ENCODE data around the gene BICRAL. TPM values are rescaled to one million over a fixed set of nuclear protein-coding genes. Genes with fewer than 3 reads are reported as not detected.
"Not testable (repeated sequence)": the region's sequence is repeated elsewhere in the genome, so short reads cannot be mapped to it uniquely, and the experiment has no call there.

The BICRAL gene
- total RNA-seq, 1 donor from 2014 or later, result 23.2 TPM

DNA sequence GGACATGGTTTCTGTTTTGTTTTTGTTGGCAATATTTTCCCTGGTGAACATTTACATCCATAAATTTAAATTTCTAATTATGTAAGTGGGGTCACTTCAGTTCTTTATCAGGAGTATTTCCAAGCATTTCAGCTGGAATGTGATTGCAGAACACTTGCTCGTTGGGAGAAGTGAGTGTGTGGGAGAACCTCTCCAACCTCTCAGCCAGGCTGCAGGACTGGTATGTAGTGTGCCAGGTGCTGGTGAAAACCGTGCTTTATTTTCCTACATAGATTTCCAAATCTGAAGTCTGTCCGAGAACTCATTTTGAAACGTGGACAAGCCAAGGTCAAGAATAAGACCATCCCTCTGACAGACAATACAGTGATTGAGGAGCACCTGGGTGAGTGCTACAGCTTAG, 103.8 kb downstream of the BICRAL start:
- no peak for FAIRE-seq

DNA sequence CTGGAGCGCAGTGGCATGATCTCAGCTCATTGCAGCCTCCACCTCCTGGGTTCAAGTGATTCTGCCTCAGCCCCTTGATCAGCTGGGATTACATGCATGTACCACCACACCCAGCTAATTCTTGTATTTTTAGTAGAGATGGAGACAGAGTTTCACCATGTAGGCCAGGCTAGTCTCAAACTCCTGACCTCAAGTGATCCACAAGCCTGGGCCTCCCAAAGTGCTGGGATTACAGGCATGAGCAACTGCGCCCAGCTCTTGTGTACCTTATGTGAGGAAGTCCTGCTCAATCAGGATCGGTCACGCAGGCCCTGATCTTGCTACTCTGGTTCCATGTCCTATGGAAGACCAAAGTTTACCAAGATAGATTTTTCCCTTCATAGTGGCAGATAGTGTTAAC, 106.3 kb downstream of the BICRAL start:
- FAIRE-seq; DNase-seq (ENCODE audit: low spot score in 2 of 2): not testable (repeated sequence)

More for the DNA sequence above, 103.8 kb downstream of the BICRAL start:
- DNase-seq (ENCODE audit: low spot score in 2 of 2), result no peak

DNA sequence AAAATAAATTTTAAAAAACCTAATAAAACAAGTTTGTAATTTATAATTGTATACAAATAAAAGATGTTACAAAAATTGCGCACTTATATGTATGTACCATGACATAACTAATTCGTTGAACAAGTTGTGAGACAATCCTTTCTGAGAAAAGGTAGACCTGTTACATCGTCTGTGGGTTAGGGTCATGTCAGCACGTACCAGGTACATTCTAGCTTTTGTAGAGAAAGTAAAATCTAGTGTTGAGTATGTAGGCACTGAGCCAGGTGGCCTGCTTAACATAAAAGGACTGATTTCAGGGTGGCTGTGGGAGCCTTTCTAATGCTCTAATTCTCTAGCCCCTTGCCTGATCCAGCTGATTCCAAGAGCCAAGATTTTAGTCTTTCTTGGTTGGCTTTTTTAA, 108.0 kb downstream of the BICRAL start:
- no peak for FAIRE-seq
- DNase-seq (ENCODE audit: low spot score in 2 of 2), result no peak

DNA sequence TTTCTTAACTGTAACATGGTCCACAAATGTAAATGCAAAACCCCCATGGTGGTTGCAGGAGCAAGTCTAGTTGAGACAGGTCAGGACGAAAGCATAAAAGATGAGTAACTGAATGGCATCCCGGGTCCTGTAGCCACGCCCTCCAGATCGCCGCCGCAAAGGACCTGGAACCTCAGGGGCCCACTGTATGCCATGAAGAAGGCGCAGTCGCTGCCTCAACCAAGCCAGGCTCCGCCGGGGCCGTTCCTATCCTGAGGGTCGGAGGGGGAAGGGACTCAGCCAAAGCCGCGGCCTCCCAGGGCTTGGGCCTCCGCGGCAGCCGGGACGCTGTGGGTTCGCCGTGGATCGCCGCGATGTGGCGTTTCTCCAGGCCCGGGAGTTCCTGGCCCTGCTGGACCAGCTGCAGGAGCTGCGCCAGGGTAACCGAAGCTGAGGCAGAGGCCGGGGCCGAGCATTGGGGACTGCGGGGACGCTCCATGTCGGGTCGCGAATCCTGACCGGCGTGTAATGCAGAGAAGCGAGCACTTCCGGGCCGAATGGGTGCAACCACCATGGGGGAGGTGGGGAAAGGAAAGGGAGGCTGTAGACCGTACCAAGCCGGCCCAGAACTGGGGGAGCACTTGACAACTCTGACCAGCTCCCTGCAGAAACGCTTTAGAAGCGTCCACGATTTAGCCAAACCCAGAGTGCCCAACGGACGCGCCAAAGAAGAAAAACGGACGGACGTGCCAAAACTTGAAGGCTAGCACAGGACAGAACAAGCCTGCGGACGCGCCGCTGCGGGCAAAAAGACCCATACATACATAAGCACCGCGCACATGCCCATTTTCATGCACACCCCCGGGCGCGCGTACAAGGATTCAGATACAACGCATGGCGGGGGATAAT, 108.7 kb downstream of the BICRAL start:
- FAIRE-seq (no peak), DNase-seq (ENCODE audit: low spot score in 2 of 2) (peak; percentile 80 to 91)

DNA sequence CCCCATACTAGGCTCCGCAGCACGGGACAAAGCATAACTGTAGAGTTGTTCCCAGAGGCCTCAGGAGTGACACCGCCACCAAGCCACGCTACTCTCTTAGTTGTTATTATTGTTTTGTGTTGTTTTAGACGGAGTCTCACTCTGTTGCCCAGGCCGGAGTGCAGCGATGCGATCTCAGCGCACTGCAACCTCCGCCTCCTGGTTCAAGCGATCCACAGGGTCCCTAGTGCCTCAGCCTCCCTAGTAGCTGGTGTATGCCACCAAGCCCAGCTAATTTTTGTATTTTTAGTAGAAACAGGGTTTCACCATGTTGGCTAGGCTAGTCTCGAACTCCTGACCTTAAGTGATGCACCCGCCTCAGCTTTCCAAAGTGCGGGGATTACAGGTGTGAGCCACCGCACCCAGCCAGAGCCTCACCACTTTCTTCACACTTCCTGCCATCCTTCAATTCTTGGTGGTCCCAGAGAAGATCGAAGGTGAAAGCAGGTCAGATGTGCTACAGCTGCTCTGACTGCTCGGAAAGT, 109.4 kb downstream of the BICRAL start:
- DNase-seq (ENCODE audit: low spot score in 2 of 2), result no peak
- FAIRE-seq, result no peak

DNA sequence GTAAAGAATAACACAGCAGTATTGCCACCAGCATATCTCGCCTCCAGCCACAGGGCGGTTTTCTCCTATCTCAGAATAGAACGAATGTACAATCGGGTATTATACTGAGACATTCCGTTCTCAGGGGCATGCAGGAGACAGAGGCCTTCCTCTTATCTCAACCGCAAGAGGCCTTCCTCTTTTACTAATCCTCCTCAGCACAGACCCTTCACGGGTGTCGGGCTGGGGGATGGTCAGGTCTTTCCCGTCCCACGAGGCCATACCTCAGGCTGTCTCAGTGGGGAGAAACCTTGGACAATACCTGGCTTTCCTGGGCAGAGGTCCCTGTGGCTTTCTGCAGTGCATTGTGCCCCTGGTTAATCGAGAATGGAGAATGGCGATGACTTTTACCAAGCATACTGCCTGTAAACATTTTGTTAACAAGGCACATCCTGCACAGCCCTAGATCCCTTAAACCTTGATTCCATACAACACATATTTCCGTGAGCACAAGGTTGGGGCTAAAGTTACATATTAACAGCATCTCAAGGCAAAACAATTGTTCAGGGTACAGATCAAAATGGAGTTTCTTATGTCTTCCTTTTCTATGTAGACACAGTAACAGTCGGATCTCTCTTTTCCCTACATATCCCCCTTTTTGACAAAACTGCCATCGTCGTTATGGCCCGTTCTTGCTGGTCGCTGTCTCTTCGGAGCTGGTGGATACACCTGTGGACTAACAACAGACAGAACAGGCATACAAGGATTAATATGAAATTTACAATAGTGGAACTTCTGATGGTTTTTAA, 112.4 kb downstream of the BICRAL start:
- DNase-seq (ENCODE audit: low spot score in 2 of 2); FAIRE-seq: not testable (repeated sequence)

DNA sequence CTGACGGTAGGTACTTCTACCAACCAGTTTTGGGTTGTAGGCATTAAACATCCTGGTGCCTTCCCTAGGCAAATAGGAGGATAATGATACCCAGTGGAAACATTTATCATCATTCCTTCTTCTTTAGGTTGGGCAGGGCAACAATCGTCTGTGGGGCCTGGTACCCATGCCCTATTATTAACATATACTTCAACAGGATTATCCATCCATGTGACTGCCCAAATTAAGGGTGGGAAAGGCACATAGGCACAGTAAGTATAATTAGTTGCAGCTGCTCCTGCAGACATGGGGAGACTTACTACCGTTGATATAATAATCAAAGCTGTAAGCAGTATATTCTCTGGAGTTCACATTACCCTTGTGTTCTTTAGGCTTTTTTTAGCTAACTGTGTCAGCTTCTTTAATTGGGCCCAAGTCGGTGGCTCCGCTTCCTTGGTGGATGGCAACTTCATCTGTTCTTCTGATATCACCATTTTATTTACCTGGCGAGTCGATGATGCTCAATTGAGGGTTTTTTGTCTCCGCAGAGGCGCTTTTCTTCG, 114.4 kb downstream of the BICRAL start:
- DNase-seq (ENCODE audit: low spot score in 2 of 2) (no peak), FAIRE-seq (no peak)

DNA sequence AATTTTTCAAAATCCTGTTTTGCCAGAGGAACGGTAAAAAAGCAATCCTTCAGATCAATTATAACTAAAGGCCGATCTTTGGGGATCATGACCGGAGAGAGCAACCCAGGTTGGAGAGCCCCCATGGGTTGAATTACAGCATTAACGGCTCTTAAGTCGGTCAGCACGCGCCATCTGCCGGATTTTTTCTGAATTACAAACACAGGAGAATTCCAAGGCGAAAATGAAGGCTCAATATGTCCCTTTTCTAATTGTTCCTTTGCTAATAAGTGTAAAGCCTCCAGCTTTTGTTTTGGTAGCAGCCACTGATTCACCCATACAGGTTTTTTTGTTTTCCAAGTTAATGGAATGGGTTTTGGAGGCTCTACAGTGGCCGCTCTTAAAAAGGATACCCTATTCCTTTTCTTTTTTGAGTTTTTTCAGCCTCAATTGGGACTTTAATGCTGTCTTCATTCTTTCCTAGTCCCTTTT, 117.1 kb downstream of the BICRAL start:
- DNase-seq (ENCODE audit: low spot score in 2 of 2), result no peak
- no peak for FAIRE-seq

DNA sequence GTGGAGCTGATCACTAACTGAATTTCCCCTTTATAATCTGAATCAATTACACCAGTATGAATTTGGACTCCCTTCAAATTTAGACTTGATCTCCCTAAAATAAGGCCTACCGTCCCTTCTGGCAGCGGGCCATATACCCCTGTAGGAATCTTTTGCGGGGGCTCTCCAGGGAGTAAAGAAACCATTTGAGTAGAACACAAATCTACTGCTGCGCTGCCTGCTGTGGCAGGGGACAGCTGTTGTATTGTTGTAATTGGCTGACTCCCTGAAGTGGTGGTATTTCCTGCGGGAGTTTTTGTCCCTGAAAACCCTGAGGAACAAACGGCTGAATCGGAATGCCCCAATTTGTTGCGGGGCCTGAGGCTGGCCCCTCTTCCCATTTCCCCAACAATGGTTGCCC, 118.0 kb downstream of the BICRAL start:
- DNase-seq (ENCODE audit: low spot score in 2 of 2) (no peak), FAIRE-seq (no peak)

DNA sequence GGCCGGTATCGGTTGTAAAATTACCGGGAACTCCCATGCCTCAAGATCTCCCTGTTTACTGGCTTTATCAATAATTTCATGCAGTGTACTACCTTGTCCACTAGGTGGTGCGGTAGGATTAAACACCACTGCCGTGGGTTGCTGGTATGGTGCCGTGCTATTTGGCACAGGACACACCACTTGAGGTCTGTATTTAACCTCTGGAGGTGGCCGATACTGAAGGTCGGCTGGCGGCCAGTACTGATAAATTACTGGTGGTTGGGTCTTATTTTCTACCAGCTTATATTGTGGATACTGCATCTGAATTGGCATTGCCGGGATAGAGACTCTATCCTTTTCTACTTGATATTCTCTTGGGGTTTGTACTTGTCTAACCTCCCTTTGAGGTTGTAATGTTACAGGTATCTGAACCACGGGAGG, 119.7 kb downstream of the BICRAL start:
- no peak for FAIRE-seq

DNA sequence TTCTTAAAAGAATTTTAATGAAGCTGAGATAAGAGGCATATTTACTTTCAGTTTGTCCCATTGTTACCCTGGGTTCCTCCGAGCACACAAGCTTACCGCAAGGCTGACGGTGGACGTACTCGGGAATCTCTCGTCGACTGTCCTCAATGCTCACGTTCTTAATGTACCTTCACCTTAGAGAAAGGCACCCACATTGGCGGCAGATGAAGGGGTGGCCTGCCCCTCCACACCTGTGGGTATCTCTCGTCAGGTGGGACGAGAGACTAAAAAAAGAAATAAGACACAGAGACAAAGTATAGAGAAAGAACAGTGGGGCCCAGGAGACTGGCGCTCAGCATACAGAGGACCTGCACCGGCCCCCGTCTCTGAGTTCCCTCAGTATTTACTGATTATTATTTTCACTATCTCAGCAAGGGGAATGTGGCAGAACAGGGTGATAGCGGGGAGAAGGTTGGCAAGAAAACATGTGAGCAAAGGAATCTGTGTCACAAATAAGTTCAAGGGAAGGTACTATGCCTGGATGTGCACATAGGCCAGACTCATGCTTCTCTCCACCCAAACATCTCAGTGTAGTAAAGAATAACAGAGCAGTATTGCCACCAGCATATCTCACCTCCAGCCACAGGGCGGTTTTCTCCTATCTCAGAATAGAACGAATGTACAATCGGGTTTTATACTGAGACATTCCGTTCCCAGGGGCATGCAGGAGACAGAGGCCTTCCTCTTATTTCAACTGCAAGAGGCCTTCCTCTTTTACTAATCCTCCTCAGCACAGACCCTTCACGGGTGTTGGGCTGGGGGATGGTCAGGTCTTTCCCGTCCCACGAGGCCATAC, 120.8 kb downstream of the BICRAL start:
- FAIRE-seq; DNase-seq (ENCODE audit: low spot score in 2 of 2): not testable (repeated sequence)

More for the DNA sequence above, 119.7 kb downstream of the BICRAL start:
- DNase-seq (ENCODE audit: low spot score in 2 of 2), result peak in 1 of 2 donors; percentile 49

DNA sequence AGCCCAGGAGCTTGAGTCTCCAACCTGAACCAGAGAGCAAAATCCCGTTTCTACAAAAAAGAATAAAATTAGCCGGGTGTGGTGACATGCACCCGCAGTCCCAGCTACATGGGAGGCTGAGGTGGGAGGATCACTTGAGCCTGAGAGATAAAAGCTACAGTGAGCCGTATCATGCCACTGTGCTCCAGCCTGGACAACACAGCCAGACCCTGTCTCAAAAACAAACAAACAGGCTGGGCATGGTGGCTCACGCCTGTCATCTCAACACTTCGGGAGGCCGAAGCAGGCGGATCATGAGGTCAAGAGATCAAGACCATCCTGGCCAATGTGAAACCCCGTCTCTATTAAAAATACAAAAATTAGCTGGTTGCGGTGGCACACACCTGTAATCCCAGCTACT, 122.6 kb downstream of the BICRAL start:
- FAIRE-seq, result no peak
- DNase-seq (ENCODE audit: low spot score in 2 of 2), result no peak

DNA sequence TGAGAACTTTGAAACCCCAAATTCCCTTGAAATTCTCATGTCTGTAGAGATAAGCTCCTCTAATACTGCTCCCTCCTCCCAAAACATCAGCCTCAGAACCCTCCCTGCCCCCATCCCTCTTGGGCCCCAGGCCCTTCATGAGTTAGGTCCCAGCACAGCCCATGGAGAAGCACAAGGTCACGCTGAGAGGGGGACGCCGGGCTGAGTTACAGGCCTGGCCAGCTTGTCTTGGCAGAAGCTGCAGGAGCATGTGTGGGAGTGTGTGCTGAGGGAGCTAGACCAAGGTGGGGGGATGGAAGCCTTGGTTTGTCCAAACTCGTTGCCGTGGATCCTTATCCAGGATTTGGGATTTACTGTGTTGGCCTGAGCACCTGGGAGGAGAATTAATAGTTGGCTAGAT, 125.5 kb downstream of the BICRAL start:
- DNase-seq (ENCODE audit: low spot score in 2 of 2) (no peak), FAIRE-seq (no peak)

DNA sequence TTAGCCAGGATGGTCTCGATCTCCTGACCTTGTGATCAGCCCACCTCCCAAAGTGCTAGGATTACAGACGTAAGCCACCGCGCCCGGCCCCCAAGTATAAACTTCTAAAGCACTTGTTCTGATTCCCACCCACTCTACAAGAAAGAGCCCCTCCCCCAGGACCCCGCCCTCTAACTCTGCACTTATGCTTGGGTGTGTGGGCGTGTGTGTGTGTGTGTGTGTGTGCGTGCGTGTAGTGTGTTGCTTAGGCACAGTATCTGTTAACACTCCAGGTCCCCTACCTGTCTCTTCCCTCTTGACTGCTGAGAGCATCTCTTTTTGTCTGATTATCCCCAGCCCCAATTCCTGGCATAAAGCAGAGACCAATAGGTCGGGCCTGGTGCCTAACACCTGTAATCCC, 128.0 kb downstream of the BICRAL start:
- DNase-seq (ENCODE audit: low spot score in 2 of 2) (no peak), FAIRE-seq (no peak)

DNA sequence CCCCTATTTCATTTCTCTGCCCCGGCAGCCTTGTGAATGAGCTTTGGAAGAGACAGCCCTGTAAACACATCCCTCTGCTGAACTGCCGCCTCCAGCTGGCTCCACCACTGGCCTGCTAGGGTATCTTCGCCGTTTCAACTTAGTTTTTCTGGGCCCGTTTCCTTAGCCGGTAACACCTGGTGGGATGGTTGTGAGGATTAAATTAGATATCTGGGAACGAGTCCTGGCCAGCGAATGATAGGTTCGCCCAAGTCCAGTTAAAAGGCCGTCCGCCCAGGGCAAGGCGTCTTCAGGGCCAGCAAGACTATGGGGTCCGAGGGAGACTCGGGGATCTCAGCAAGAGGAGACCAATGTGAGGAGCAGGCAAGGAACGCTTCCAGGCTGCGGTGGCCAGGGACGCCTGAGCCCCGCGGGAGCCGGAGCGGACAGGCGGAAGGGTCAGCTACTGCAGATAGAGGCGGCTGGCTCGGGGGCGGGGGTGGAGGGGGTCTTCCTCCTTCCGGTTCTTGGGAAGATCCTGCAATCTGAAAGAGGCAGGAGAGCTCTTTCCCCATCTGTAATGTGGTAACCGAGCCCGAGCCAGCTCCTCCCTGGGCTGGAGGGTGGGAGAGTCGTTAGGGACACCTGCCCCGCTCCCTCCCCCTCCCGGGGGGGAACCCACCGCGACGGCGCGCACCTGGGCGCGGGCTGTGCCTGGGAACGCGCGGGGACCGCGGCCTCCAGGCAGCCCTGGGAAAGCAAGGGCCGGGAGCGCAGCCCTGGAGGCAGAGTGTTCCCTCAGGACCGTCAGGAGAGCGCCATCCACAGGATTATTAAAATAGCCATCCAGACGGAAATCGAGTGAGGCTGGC, 129.5 kb downstream of the BICRAL start:
- DNase-seq (ENCODE audit: low spot score in 2 of 2) (no peak), FAIRE-seq (no peak)

DNA sequence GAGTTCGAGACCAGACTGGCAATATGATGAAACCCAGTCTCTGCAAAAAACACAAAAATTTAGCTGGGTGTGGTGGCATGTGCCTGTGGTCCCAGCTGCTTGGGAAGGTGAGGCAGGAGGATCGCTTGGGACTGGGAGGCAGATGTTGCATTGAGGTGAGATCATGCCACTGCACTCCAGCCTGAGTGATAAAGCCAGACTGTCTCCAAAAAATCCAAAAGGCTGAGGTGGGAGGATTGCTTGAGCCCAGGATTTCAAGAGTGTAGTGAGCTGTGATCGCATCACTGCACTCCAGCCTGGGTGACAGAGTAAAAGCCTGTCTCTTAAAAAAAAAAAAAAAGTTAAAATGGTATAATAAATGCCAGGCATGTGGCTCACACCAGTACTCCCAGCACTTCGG, 132.7 kb downstream of the BICRAL start:
- FAIRE-seq, result no peak
- no peak for DNase-seq (ENCODE audit: low spot score in 2 of 2)

DNA sequence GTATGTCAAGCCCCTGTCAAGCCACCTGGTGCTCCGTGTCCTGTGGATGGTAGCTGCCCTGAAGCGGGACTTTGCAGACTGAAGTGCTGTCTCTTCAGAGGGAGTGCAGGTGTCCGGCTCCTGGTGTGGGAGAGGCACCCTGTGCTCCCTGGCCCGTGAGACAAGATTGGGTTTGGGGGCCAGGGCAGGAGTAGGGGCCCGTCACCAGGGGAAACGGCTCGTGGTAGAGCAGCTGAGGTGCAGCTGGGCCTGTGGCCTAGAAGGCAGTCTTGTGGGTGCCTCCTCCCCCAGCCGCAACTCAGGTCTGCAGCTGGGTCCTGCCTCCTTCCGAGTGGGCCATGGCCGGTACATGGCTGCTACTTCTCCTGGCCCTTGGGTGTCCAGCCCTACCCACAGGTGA, 133.9 kb downstream of the BICRAL start, which contains the start of gene PTCRA:
Gene PTCRA (plus strand): TSS at position 322 of the 400 bp plus-strand sequence. CDS start 17 bp downstream, at position 339.
- no peak for FAIRE-seq
- DNase-seq (ENCODE audit: low spot score in 2 of 2), result no peak

DNA sequence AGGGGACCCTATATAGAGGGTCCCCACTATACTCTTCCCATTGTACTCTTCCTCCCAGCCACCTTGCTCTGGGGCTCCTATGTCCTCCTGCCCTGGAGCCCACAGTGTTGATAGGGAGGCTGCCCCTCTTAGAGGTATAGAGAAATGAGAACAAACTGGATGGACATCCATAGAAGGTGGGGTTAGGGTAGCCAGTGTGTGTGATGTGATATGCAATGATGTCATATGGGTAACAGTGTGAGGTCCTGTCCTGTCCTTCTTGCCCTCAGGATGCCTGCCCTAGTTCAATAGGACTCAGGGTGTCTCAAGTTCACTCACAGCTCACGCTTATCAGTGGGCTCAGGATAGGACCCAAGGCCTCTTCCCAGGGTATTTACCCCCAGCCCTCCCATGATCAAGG, 134.4 kb downstream of the BICRAL start:
- DNase-seq (ENCODE audit: low spot score in 2 of 2), result no peak
- no peak for FAIRE-seq

All from frontal cortex (tissue), 4 donors.